GM12892 (cell line): ENCODE results near the gene C21orf91.
A peak's percentile ranks its signal among the peaks of the same experiment; 100 is the strongest.

ENCODE experiments used
- DNase-seq: peaks from one replicate; pipeline ENCODE4 v3.0.0; 2011; ENCODE audit not compliant: insufficient read length
- FAIRE-seq: peaks from 2 replicates; lab custom pipeline; 2011; peaks lifted over from hg19 to GRCh38; lab: Jason Lieb, UNC
- POLR2A ChIP-seq: IDR thresholded peaks from 2 replicates; pipeline ENCODE4 v1.6.1; 2011; ENCODE audit warnings: low read depth, low read length, control low read depth
- POLR2AphosphoS5 ChIP-seq: IDR thresholded peaks from 2 replicates; pipeline ENCODE4 v1.6.1; 2011; ENCODE audit warnings: low read depth, low read length, control low read depth
- TAF1 ChIP-seq: IDR thresholded peaks from 2 replicates; pipeline ENCODE4 v1.6.1; 2011; ENCODE audit warnings: low read depth, mild to moderate bottlenecking, control low read depth, low read length, borderline replicate concordance

The C21orf91 gene

DNA sequence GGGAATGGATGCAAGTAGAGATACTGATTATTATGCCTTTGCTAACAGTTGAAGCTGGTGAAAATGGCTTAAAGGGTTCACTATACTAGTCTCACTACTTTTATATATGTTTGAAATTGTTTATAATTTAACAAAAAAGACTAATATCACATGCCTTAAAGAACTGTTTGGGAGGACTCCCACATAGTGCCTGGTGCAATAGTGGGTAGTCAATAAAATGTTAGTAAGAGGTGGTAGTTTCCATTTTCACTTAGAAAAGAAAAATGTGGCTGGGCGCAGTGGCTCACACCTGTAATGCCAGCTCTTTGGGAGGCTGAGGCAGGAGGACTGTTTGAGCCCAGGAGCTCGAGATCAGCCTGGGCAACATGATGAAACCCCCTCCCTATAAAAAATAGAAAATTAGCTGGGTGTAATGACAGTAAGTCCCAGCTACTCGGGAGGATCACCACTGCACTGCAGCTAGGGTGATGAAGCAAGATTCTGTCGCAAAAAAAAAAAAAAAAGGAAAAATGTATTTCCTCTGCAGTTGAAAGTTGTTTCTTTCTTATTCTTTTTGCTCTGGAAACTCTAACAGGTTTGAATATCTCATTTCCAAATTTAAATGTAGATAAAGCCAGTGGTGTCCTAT is 24.5 kb downstream of the C21orf91 start:
- DNase-seq (no peak), FAIRE-seq (peak; percentile 9)
- no peak for TF ChIP-seq POLR2AphosphoS5
- no peak for TF ChIP-seq POLR2A
- no peak for TF ChIP-seq TAF1

- FAIRE-seq (peak; percentile 85), DNase-seq (no peak)
- no peak for TF ChIP-seq TAF1
- TF ChIP-seq POLR2AphosphoS5, result no peak
- no peak for TF ChIP-seq POLR2A
Observed at GRCh38 chr21:17793246-17794123, 25.7 kb downstream of the C21orf91 start.

- FAIRE-seq, result no peak
- TF ChIP-seq POLR2AphosphoS5 (no peak), TAF1 (no peak), POLR2A (no peak)
Observed at GRCh38 chr21:17789656-17790055, 29.5 kb downstream of the C21orf91 start.

DNA sequence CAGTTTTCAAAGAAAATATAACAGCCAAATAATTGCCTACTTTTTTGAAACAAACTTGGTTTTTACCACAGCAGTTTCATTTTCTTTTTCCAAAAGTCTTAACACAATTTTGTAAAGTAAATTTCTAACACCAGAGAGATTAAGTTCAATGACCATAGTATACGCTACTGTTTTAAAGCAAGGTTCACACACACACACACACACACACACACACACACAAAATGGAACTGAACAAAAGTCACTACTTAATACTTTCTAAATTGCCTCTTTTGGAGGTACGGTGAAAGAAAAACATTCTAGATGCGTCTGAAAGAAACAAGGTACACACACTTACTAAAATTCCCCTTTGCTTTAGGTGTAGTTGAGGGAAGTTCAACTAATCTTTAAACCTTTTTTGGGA is 30.1 kb downstream of the C21orf91 start:
- TF ChIP-seq TAF1 (no peak), POLR2A (no peak), POLR2AphosphoS5 (no peak)
- no peak for FAIRE-seq
- DNase-seq, result no peak

More at GRCh38 chr21:17789656-17790055, 29.5 kb downstream of the C21orf91 start:
- DNase-seq, result no peak

- TF ChIP-seq TAF1, result no peak
- TF ChIP-seq POLR2AphosphoS5, result no peak
- no peak for TF ChIP-seq POLR2A
- DNase-seq (no peak), FAIRE-seq (peak; percentile 79)
Observed at GRCh38 chr21:17786851-17787181, 32.3 kb downstream of the C21orf91 start.

- DNase-seq, result no peak
- TF ChIP-seq POLR2AphosphoS5, result no peak
- no peak for TF ChIP-seq TAF1
- TF ChIP-seq POLR2A, result no peak
- no peak for FAIRE-seq
Observed at GRCh38 chr21:17786071-17786850, 32.9 kb downstream of the C21orf91 start.

DNA sequence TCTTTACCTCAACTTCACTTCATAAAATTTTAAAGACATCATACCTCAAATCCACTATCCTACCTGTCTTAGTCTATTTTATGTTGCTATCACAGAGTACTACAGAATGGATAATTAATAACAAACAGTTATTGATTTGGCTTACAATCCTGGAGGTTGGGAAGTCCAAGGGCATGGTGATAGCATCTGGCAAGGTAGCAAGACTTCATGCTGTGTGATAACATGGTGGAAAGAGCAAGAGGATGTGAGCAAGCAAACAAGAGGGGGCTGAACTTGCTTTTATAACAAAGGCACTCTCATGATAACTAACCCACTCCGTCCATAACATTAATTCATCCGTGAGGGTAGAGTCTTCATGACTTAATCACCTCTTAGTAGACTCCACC is 33.8 kb downstream of the C21orf91 start:
- FAIRE-seq (no peak), DNase-seq (no peak)
- TF ChIP-seq TAF1 (no peak), POLR2AphosphoS5 (no peak), POLR2A (no peak)

- DNase-seq (no peak), FAIRE-seq (peak; percentile 90)
- TF ChIP-seq TAF1 (no peak), POLR2A (peak; percentile 42; the same call in 1 of the 2 replicates), POLR2AphosphoS5 (peak; percentile 28; the same call in 1 of the 2 replicates)
Observed at GRCh38 chr21:17784604-17785402, 34.4 kb downstream of the C21orf91 start.

- TF ChIP-seq POLR2A (no peak; the same call in none of the 2 replicates), TAF1 (no peak), POLR2AphosphoS5 (no peak; the same call in 1 of the 2 replicates)
- DNase-seq (no peak), FAIRE-seq (no peak)
Observed at GRCh38 chr21:17784180-17784598, 35.0 kb downstream of the C21orf91 start.

DNA sequence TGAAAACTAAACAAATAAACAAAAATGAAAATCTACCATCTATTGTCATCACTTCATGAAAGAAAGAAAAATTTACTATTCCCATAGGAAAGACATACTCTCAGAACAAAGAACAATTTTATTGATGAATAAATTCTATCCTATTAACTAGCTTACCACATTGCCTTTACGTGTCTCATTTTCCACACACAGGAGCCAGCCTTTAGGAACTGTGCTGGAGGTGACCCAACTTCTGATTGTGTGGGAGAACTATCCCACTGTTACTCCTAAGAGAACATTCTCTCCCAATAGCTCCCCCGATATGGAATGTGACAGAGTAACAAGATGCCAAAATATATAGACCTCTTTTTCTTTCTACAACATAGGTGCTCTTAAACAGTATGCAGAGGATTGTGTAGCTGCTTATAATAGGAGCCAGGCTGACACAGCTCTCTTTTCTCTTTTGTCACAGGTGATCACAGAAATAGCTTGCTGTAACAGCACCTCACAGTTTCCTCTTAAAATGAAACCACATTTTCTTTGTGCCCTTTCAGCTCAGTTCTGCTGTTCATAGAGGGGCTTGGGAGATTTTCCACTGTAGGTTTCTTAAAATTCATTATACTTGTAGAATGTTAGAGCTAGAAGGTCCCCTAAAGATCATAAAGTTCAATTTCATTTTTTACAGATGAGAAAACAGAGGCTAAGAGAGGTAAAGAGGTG is 35.5 kb downstream of the C21orf91 start:
- TF ChIP-seq TAF1 (no peak), POLR2AphosphoS5 (no peak; the same call in 1 of the 2 replicates), POLR2A (no peak; the same call in none of the 2 replicates)
- DNase-seq, result no peak
- FAIRE-seq, result peak; percentile 77
